Stimulated activated naive CD8-positive, alpha-beta T cell treated with anti-CD3 and anti-CD28 coated beads, Interleukin-15, Interleukin-2, amounts not matched to agents 100 U/mL and 50 U/mL, for 24 hours (primary cell): Measurements from ENCODE around the gene RPS6KA2.

Experiments used
- ATAC-seq: fragments of 150-1000 bp; cut with Tn5 transposase; one replicate; pipeline ENCODE4 v1.10.0; 2021
- DNase-seq: peaks from one replicate; pipeline ENCODE4 v3.0.0; 2021

Gene RPS6KA2

GRCh38 chr6:166485651-166486535 is 141.2 kb downstream of the RPS6KA2 start:
- ATAC-seq (no peak), DNase-seq (no peak)

- ATAC-seq = no peak
- DNase-seq = no peak
Observed at GRCh38 chr6:166484863-166485262, 142.2 kb downstream of the RPS6KA2 start.

GRCh38 chr6:166483573-166484250 is 143.3 kb downstream of the RPS6KA2 start:
- no peak for ATAC-seq
- DNase-seq = no peak

GRCh38 chr6:166483026-166483425 is 144.0 kb downstream of the RPS6KA2 start:
- DNase-seq (no peak), ATAC-seq (no peak)

GRCh38 chr6:166478782-166479592 is 148.1 kb downstream of the RPS6KA2 start:
- ATAC-seq = no peak

GRCh38 chr6:166477647-166478365 is 149.2 kb downstream of the RPS6KA2 start:
- ATAC-seq = no peak
- no peak for DNase-seq

More at GRCh38 chr6:166478782-166479592, 148.1 kb downstream of the RPS6KA2 start:
- no peak for DNase-seq

- no peak for DNase-seq
- ATAC-seq = no peak
Observed at GRCh38 chr6:166476634-166477215, 150.3 kb downstream of the RPS6KA2 start.

- no peak for ATAC-seq
Observed at GRCh38 chr6:166476061-166476591, 150.9 kb downstream of the RPS6KA2 start.

GRCh38 chr6:166474721-166475565 is 152.1 kb downstream of the RPS6KA2 start:
- DNase-seq = no peak
- no peak for ATAC-seq

More at GRCh38 chr6:166476061-166476591, 150.9 kb downstream of the RPS6KA2 start:
- no peak for DNase-seq

GRCh38 chr6:166473886-166474571 is 153.0 kb downstream of the RPS6KA2 start:
- ATAC-seq (no peak), DNase-seq (no peak)

- no peak for DNase-seq
- no peak for ATAC-seq
Observed at GRCh38 chr6:166472636-166473035, 154.4 kb downstream of the RPS6KA2 start.

- DNase-seq = no peak
- ATAC-seq = no peak
Observed at GRCh38 chr6:166471797-166472260, 155.2 kb downstream of the RPS6KA2 start.

- DNase-seq = no peak
- ATAC-seq = no peak
Observed at GRCh38 chr6:166470863-166471410, 156.1 kb downstream of the RPS6KA2 start.

GRCh38 chr6:166470029-166470862 is 156.8 kb downstream of the RPS6KA2 start:
- DNase-seq (no peak), ATAC-seq (no peak)

GRCh38 chr6:166469426-166469961 is 157.6 kb downstream of the RPS6KA2 start:
- no peak for DNase-seq

GRCh38 chr6:166467436-166468000 is 159.5 kb downstream of the RPS6KA2 start:
- no peak for DNase-seq

More at GRCh38 chr6:166469426-166469961, 157.6 kb downstream of the RPS6KA2 start:
- ATAC-seq = no peak

More at GRCh38 chr6:166467436-166468000, 159.5 kb downstream of the RPS6KA2 start:
- ATAC-seq = no peak
